Loucy (cell line): ENCODE measurements around the gene AGPAT3.

Experiments used
- H2AFZ ChIP-seq: fragments of 200-600 bp; sonication (generic); 2 replicates; pipeline ENCODE4 v1.6.0; 2016; ENCODE audit warnings: antibody characterized with exemption, mild to moderate bottlenecking, low read length, moderate library complexity
- H3F3A ChIP-seq: fragments of 200-600 bp; 2 replicates; pipeline ENCODE4 v1.6.0; 2016; ENCODE audit warnings: antibody characterized with exemption, low read depth, mild to moderate bottlenecking
- H3K27me3 ChIP-seq: fragments of 200-600 bp; sonication (generic); 2 replicates; pipeline ENCODE4 v1.6.1; 2014; ENCODE audit warnings: low read length, mild to moderate bottlenecking; ENCODE audit not compliant: insufficient read depth, poor library complexity, severe bottlenecking
- H3K36me3 ChIP-seq: fragments of 200-600 bp; sonication (generic); 2 replicates; pipeline ENCODE4 v1.6.1; 2016; ENCODE audit warnings: low read length; ENCODE audit not compliant: insufficient read depth
- H3K4me1 ChIP-seq: fragments of 200-600 bp; sonication (generic); 2 replicates; pipeline ENCODE4 v1.5.1; 2014; ENCODE audit warnings: low read length, mild to moderate bottlenecking; ENCODE audit not compliant: insufficient read depth, poor library complexity, severe bottlenecking
- H3K4me2 ChIP-seq: fragments of 200-600 bp; sonication (generic); 2 replicates; pipeline ENCODE4 v1.6.0; 2014; ENCODE audit warnings: antibody characterized with exemption, low read length, low read depth, mild to moderate bottlenecking; ENCODE audit not compliant: poor library complexity, severe bottlenecking
- H3K4me3 ChIP-seq: fragments of 200-600 bp; sonication (generic); 2 replicates; pipeline ENCODE4 v1.5.1; 2014; ENCODE audit warnings: low read length, mild to moderate bottlenecking, mixed read lengths; ENCODE audit not compliant: poor library complexity, severe bottlenecking
- H3K79me2 ChIP-seq: fragments of 200-600 bp; sonication (generic); 2 replicates; pipeline ENCODE4 v1.6.1; 2014; ENCODE audit warnings: low read length; ENCODE audit not compliant: insufficient read depth
- H3K9ac ChIP-seq: fragments of 200-600 bp; sonication (generic); 2 replicates; pipeline ENCODE4 v1.6.0; 2014; ENCODE audit warnings: mild to moderate bottlenecking, low read depth, low read length, moderate library complexity; ENCODE audit not compliant: poor library complexity, severe bottlenecking
- H3K9me2 ChIP-seq: fragments of 200-600 bp; sonication (generic); replicated peaks from 2 replicates; pipeline ENCODE4 v1.6.1; 2016; ENCODE audit warnings: low read depth, low read length, mixed read lengths
- H3K9me3 ChIP-seq: fragments of 200-600 bp; sonication (generic); 2 replicates; pipeline ENCODE4 v1.6.1; 2014; ENCODE audit warnings: mild to moderate bottlenecking, antibody characterized with exemption, low read length, low read depth; ENCODE audit not compliant: insufficient read depth
- H4K20me1 ChIP-seq: fragments of 200-600 bp; sonication (generic); 2 replicates; pipeline ENCODE4 v1.6.0; 2014; ENCODE audit warnings: antibody characterized with exemption, low read length, mild to moderate bottlenecking; ENCODE audit not compliant: insufficient read depth, poor library complexity, severe bottlenecking
- EZH2phosphoT487 ChIP-seq: fragments of 200-600 bp; IDR thresholded peaks from 2 replicates; pipeline ENCODE4 v1.6.1; 2018; ENCODE audit warnings: antibody characterized with exemption, mild to moderate bottlenecking, moderate library complexity, borderline replicate concordance
- TF ChIP-seq, protein P1 (sequence below): fragments of 200-600 bp; sonication (generic); conservative IDR thresholded peaks from 2 replicates; pipeline ENCODE4 v1.5.1; 2014; ENCODE audit warnings: mild to moderate bottlenecking, antibody characterized with exemption, low read length

The AGPAT3 gene

DNA sequence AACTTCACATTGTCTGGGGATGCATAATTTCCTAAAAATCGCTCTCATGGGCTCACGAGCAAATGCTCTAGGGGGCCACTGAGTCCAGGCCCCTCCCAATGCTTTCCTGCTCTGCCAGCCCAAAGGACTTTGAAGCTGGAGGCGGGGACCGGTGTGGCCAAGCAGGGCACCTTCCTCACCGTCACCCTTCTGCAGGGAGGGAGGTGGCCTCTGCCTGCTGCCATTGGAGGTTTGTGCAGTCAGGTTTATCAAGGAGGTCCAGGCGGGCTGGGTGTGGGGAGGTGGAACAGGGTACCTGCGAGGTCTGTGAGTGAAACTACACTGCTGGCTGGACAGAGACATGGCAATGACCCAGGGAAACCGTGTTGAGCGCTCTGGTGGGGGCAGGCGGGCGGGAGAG is 89.0 kb downstream of the AGPAT3 start:
- H3K9me2 ChIP-seq, result no peaks in the 10 kb centered on the region
- no peak for TF ChIP-seq EZH2phosphoT487
- TF ChIP-seq, protein P1, sequence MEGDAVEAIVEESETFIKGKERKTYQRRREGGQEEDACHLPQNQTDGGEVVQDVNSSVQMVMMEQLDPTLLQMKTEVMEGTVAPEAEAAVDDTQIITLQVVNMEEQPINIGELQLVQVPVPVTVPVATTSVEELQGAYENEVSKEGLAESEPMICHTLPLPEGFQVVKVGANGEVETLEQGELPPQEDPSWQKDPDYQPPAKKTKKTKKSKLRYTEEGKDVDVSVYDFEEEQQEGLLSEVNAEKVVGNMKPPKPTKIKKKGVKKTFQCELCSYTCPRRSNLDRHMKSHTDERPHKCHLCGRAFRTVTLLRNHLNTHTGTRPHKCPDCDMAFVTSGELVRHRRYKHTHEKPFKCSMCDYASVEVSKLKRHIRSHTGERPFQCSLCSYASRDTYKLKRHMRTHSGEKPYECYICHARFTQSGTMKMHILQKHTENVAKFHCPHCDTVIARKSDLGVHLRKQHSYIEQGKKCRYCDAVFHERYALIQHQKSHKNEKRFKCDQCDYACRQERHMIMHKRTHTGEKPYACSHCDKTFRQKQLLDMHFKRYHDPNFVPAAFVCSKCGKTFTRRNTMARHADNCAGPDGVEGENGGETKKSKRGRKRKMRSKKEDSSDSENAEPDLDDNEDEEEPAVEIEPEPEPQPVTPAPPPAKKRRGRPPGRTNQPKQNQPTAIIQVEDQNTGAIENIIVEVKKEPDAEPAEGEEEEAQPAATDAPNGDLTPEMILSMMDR, result no peak
- no peaks in the 10 kb centered on the region; the same call in 1 of the 2 replicates for H3K36me3 ChIP-seq
- peaks cover 8% of the 10 kb centered on the region; the same call in 1 of the 2 replicates for H3K79me2 ChIP-seq
- no peaks in the 10 kb centered on the region for H4K20me1 ChIP-seq
- H3K27me3 ChIP-seq, result no peaks in the 10 kb centered on the region
- no peaks in the 10 kb centered on the region for H3K9me3 ChIP-seq
- H2AFZ ChIP-seq, result no peak overlapping the region
- H3K4me1 ChIP-seq, result peaks cover 9% of the 10 kb centered on the region
- H3F3A ChIP-seq, result no peaks in the 10 kb centered on the region
- H3K4me3 ChIP-seq, result no peak overlapping the region
- H3K4me2 ChIP-seq, result no peak overlapping the region
- H3K9ac ChIP-seq, result no peak overlapping the region

DNA sequence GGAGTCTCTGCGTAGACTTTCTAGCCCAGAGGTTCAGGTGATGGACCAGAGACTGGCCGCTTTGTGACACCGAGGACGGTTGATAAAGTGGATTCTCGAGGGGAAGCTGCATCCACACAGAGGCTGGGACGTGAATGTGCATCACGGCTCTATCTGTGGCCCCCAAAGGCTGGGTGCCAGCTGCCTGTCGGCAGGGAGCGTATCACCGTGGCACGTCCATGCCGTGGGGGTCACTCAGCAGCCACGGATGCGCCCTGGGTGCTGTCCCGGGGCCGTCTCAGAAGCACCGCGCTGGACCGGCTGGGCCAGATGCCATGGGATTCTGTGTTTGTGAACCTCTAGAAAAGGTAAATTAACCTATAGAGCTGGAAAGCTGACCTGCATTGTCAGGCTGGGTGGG is 89.9 kb downstream of the AGPAT3 start:
- Histone ChIP-seq H3K36me3 (peaks cover under 1% of the 10 kb centered on the region; the same call in 1 of the 2 replicates), H3K4me3 (no peak overlapping the region), H3K4me2 (no peak overlapping the region), H3K27me3 (no peaks in the 10 kb centered on the region), H3K9me2 (no peaks in the 10 kb centered on the region), H3F3A (no peaks in the 10 kb centered on the region), H3K79me2 (peaks cover 6% of the 10 kb centered on the region; the same call in 1 of the 2 replicates), H4K20me1 (no peaks in the 10 kb centered on the region), H3K9ac (no peak overlapping the region), H3K9me3 (no peaks in the 10 kb centered on the region), H3K4me1 (peaks cover 2% of the 10 kb centered on the region), H2AFZ (no peak overlapping the region)
- TF ChIP-seq, protein P1, result no peak
- no peak for TF ChIP-seq EZH2phosphoT487

DNA sequence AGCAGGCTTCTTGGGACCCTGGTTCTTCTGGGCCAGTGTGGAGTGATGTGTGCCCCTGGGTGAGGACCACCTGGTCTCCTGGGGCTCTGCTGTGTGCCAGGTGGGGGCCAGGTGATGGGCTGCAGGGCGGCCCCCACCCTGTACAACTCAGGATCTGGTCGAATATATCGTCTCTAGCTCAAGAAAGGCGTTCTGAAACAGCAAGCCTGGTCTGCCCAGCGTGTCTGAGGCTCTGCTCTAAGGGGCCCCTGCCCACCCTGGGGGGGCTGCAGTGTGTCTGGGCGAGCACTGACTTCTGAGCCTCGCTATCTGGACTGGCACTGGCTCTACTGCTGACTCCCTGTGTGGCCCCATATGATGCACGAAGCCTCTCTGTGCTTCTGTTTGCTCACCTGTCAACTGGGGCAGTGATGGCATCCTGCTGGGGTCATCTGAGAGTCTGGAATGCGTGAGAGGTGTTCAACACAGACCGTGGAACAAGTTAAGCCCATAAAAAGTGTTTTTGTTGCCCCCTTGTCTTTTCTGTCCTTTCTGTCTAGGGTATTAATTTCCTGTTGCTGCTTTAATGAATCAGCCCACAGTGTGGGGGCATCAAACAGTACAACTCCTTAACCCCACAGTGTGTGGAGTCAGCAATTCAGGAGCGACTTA is 91.1 kb downstream of the AGPAT3 start:
- H3K9me3 ChIP-seq, result no peaks in the 10 kb centered on the region
- no peaks in the 10 kb centered on the region for H3F3A ChIP-seq
- H3K36me3 ChIP-seq, result peaks cover 10% of the 10 kb centered on the region; the same call in 1 of the 2 replicates
- no peaks in the 10 kb centered on the region for H3K9me2 ChIP-seq
- H4K20me1 ChIP-seq, result no peaks in the 10 kb centered on the region
- no peaks in the 10 kb centered on the region for H3K27me3 ChIP-seq
- no peaks in the 10 kb centered on the region for H3K4me1 ChIP-seq
- no peak overlapping the region for H2AFZ ChIP-seq
- no peak overlapping the region for H3K9ac ChIP-seq
- H3K4me2 ChIP-seq, result no peak overlapping the region
- no peaks in the 10 kb centered on the region for H3K79me2 ChIP-seq
- TF ChIP-seq, protein P1, result no peak
- no peak for TF ChIP-seq EZH2phosphoT487
- H3K4me3 ChIP-seq, result no peak overlapping the region
